Gastroesophageal sphincter (tissue), 4 donors: ENCODE measurements around the gene KISS1. TPM values are rescaled to one million over a fixed set of nuclear protein-coding genes. Genes with fewer than 3 reads are reported as not detected.

ENCODE experiments used
- ATAC-seq: fragments of 150-250 bp; one replicate; pipeline ENCODE4 v1.9.1; 2016; ENCODE audit warnings: mild to moderate bottlenecking, moderate library complexity
- H3K27ac ChIP-seq, 4 donors: fragments of 200-600 bp; sonication (generic) in 3 of 4; 1 replicate in 3 of 4; 2 replicates in 1 of 4; pipeline ENCODE4 v1.5.1; 2016 to 2019
- H3K27me3 ChIP-seq: fragments of 200-600 bp; sonication (generic); one replicate; pipeline ENCODE4 v1.5.1; 2019
- H3K36me3 ChIP-seq, 2 donors: fragments of 200-600 bp; sonication (generic); one replicate each; pipeline ENCODE4 v1.5.1; 2019; ENCODE audit warnings: control low read depth in 1 of 2
- H3K4me1 ChIP-seq, 3 donors: fragments of 200-600 bp; sonication (generic); 1 replicate in 2 of 3; 2 replicates in 1 of 3; pipeline ENCODE4 v1.5.1; 2016 to 2019; ENCODE audit warnings: control low read depth in 2 of 3
- H3K4me3 ChIP-seq, 2 donors: fragments of 200-600 bp; sonication (generic); one replicate each; pipeline ENCODE4 v1.5.1; 2019; ENCODE audit warnings: mild to moderate bottlenecking in 1 of 2, moderate library complexity in 1 of 2
- H3K9me3 ChIP-seq, 3 donors: fragments of 200-600 bp; sonication (generic); one replicate each; pipeline ENCODE4 v1.5.1; 2017 to 2019; ENCODE audit warnings: control low read depth in 2 of 3
- CTCF ChIP-seq, 4 experiments: fragments of 200-600 bp in 2 of 4; fragments of 450-650 bp in 2 of 4; sonication (generic) in 1 of 4; IDR thresholded peaks; one replicate each; pipeline ENCODE4 v1.5.1; 2017 to 2019; ENCODE audit warnings: antibody characterized with exemption in 4 of 4, mild to moderate bottlenecking in 2 of 4, moderate library complexity in 2 of 4
- EP300 ChIP-seq: sonication (generic); formaldehyde crosslinking; IDR thresholded peaks from one replicate; pipeline ENCODE4 v1.6.1; 2017; ENCODE audit warnings: antibody characterized with exemption, mild to moderate bottlenecking
- POLR2A ChIP-seq, 2 donors: fragments of 450-650 bp; IDR thresholded peaks; one replicate each; pipeline ENCODE4 v1.6.1; 2017; ENCODE audit warnings: antibody characterized with exemption in 2 of 2, mild to moderate bottlenecking in 2 of 2, moderate library complexity in 1 of 2
- POLR2AphosphoS5 ChIP-seq: sonication (generic); formaldehyde crosslinking; IDR thresholded peaks from one replicate; pipeline ENCODE4 v1.6.1; 2017; ENCODE audit warnings: antibody characterized with exemption
- WGBS, 2 donors: methylation state at CpG; one replicate each; pipeline ENCODE4 v1.1.5; 2018; ENCODE audit warnings: low coverage in 1 of 2; 5-methylcytosine and 5-hydroxymethylcytosine counted together
- total RNA-seq, 4 donors: library from RNA; depleted of rRNA; stranded (reverse); fragments of >200 nt; gene quantifications; one replicate each; pipeline ENCODE4 v1.1.0, GENCODE V29; 2016

The KISS1 gene
- total RNA-seq, 4 donors from 2014 or later: not detected

- ATAC-seq: no peak
- no peak overlapping the region for H3K4me3 ChIP-seq
Measured at GRCh38 chr1:204199579-204199978, 3.3 kb upstream of the KISS1 start.

GRCh38 chr1:204198348-204199340 lies 2.4 kb upstream of the KISS1 start:
- Histone ChIP-seq H3K27me3 (peaks cover 84% of the 10 kb centered on the region), H3K27ac (no peak overlapping the region), H3K4me1 (no peaks in the 10 kb centered on the region), H3K9me3 (no peaks in the 10 kb centered on the region), H3K4me3 (no peak overlapping the region), H3K36me3 (no peaks in the 10 kb centered on the region)
- 28 to 52% methylated on average over 2 to 7 of the region's 18 CpGs for WGBS, 2 donors
- TF ChIP-seq POLR2A (IDR thresholded peaks at IDR 0.05): no peak
- no peak for TF ChIP-seq POLR2AphosphoS5
- no peak for TF ChIP-seq EP300
- no peak for TF ChIP-seq CTCF (IDR thresholded peaks at IDR 0.05)
- no peak for ATAC-seq

More at GRCh38 chr1:204199579-204199978, 3.3 kb upstream of the KISS1 start:
- peaks cover 86% of the 10 kb centered on the region for H3K27me3 ChIP-seq
- TF ChIP-seq CTCF (IDR thresholded peaks at IDR 0.05) (no peak), POLR2A (IDR thresholded peaks at IDR 0.05) (no peak), POLR2AphosphoS5 (no peak), EP300 (no peak)
- 74 to 92% methylated on average over 2 to 6 of the region's 9 CpGs for WGBS, 2 donors
- no peaks in the 10 kb centered on the region for H3K36me3 ChIP-seq
- no peak overlapping the region for H3K27ac ChIP-seq
- no peaks in the 10 kb centered on the region for H3K9me3 ChIP-seq
- no peaks in the 10 kb centered on the region for H3K4me1 ChIP-seq

GRCh38 chr1:204197068-204197467 lies 777 bp upstream of the KISS1 start:
- Histone ChIP-seq H3K4me1 (no peaks in the 10 kb centered on the region), H3K36me3 (no peaks in the 10 kb centered on the region), H3K27me3 (peaks cover 84% of the 10 kb centered on the region), H3K9me3 (no peaks in the 10 kb centered on the region), H3K4me3 (no peak overlapping the region), H3K27ac (no peak overlapping the region)
- no peak for ATAC-seq
- WGBS, 2 donors: 76 to 80% methylated on average over 1 to 4 of the region's 5 CpGs
- TF ChIP-seq POLR2AphosphoS5 (no peak), POLR2A (IDR thresholded peaks at IDR 0.05) (no peak), EP300 (no peak), CTCF (IDR thresholded peaks at IDR 0.05) (no peak)

- Histone ChIP-seq H3K9me3 (no peaks in the 10 kb centered on the region), H3K27ac (no peak overlapping the region), H3K4me1 (peaks cover 0 to 9% (median 0%) of the 10 kb centered on the region in 3 donors), H3K36me3 (no peaks in the 10 kb centered on the region), H3K4me3 (no peak overlapping the region), H3K27me3 (peaks cover 98% of the 10 kb centered on the region)
- WGBS, 2 donors: 65 to 86% methylated on average over 3 of the region's 7 CpGs
- TF ChIP-seq POLR2AphosphoS5 (no peak), CTCF (IDR thresholded peaks at IDR 0.05) (no peak), POLR2A (IDR thresholded peaks at IDR 0.05) (no peak), EP300 (no peak)
- no peak for ATAC-seq
Measured at GRCh38 chr1:204194771-204195170, 1.5 kb downstream of the KISS1 start.

GRCh38 chr1:204194080-204194479 lies 2.2 kb downstream of the KISS1 start:
- 79 to 80% methylated on average over 2 of the region's 2 CpGs for WGBS, 2 donors
- Histone ChIP-seq H3K36me3 (no peaks in the 10 kb centered on the region), H3K9me3 (no peaks in the 10 kb centered on the region), H3K4me3 (no peak overlapping the region), H3K27me3 (peaks cover 98% of the 10 kb centered on the region), H3K27ac (no peak overlapping the region), H3K4me1 (peaks cover 0 to 9% (median 0%) of the 10 kb centered on the region in 3 donors)
- no peak for ATAC-seq
- TF ChIP-seq POLR2A (IDR thresholded peaks at IDR 0.05) (no peak), POLR2AphosphoS5 (no peak), CTCF (IDR thresholded peaks at IDR 0.05) (no peak), EP300 (no peak)
